ENCODE measurements around the gene CFAP58. TPM values are rescaled to one million over a fixed set of nuclear protein-coding genes. Genes with fewer than 3 reads are reported as not detected.
A peak's percentile ranks its signal among the peaks of the same experiment; 100 is the strongest.

The CFAP58 gene
- total RNA-seq, 1 experiment from 2014 or later: not detected

GRCh38 chr10:104403636-104404035 is 50.0 kb downstream of the CFAP58 start:
- H3K27me3 ChIP-seq: no peaks in the 10 kb centered on the region; the same call in 1 of the 2 replicates
- no peak overlapping the region for H3K4me3 ChIP-seq
- H3K4me1 ChIP-seq: no peaks in the 10 kb centered on the region
- H3K27ac ChIP-seq: no peak overlapping the region
- no peaks in the 10 kb centered on the region for H3K36me3 ChIP-seq
- H3K9me3 ChIP-seq (replicated peaks): no peaks in the 10 kb centered on the region
- no peak for DNase-seq

DNA sequence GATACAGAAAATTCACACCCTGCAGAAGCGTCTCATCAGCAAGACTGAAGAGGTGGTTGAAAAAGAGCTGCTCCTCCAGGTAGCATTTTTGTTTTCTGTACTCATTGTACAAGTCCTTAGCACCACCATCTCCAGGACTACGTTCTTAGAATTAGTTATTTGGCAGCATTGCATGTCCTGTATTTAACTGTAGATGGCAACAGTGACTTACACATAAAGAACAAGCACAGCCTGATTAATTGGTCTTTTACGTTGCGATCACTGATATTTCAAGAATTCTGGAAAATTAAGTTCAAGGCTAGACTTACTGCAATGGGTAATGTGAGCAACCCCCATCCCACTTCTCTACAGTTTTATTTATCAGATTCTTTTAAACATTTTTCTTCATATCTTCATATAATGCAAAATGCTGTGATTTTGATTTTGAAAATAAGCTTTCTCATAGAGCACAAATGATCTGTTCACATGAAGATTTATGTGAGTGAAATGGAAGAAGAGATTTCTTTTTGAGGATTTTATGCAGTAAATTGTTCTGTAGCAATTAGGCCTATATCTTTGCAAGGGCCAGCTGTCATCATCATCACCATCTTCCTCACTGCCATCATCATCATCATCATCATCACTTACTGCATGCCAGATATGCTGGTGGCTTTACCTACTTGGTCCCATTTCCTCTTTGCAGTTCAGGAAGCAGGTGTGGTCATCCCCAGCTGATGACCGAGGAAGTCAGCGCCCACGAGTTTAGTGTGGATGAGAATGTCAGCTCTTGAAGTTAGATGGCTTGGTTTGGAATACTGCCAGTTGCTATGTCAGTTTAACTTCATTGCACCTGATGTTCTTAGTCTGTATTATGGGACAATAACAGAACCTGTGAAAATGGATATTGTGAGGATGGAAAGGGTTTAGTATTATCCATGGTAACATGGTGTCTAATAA is 53.4 kb downstream of the CFAP58 start:
- DNase-seq: peak in 1 of 2 experiments; percentile 19
- Histone ChIP-seq H3K36me3 (no peaks in the 10 kb centered on the region), H3K9me3 (replicated peaks) (no peaks in the 10 kb centered on the region), H3K4me3 (no peak overlapping the region), H3K27me3 (no peaks in the 10 kb centered on the region), H3K4me1 (no peaks in the 10 kb centered on the region), H3K27ac (no peak overlapping the region)

DNA sequence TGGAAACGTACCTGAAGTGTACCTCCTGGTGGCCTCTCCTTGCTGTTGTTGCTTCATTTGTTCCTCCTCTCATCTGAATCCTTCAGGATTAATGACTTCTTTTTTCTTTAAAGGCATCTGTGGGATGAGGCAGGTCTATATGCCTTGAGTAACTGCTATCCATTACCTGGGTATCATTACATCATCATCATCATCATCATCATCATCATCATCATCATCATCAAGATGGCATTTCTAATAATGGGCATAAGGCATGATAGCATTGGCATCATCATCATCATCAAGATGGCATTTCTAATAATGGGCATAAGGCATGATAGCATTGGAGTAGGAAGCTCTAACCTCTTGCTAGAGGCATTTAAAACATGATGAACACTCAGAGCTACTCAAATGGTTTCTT is 59.9 kb downstream of the CFAP58 start:
- Histone ChIP-seq H3K4me1 (no peaks in the 10 kb centered on the region), H3K9me3 (replicated peaks) (no peaks in the 10 kb centered on the region), H3K36me3 (no peaks in the 10 kb centered on the region), H3K4me3 (no peak overlapping the region), H3K27ac (no peak overlapping the region), H3K27me3 (peaks cover 5% of the 10 kb centered on the region)
- DNase-seq: no peak

- no peak overlapping the region for H3K4me3 ChIP-seq
- H3K4me1 ChIP-seq: no peaks in the 10 kb centered on the region
- H3K27ac ChIP-seq: no peak overlapping the region
- H3K27me3 ChIP-seq: peaks cover 5% of the 10 kb centered on the region
- no peaks in the 10 kb centered on the region for H3K36me3 ChIP-seq
- H3K9me3 ChIP-seq (replicated peaks): no peaks in the 10 kb centered on the region
- no peak for DNase-seq
These were observed 62.0 kb downstream of the CFAP58 start for GRCh38 chr10:104415526-104416165.

- no peak overlapping the region for H3K4me3 ChIP-seq
- H3K36me3 ChIP-seq: no peaks in the 10 kb centered on the region
- DNase-seq: no peak
- no peaks in the 10 kb centered on the region for H3K9me3 ChIP-seq (replicated peaks)
- peaks cover 5% of the 10 kb centered on the region for H3K27me3 ChIP-seq
- no peaks in the 10 kb centered on the region for H3K4me1 ChIP-seq
- H3K27ac ChIP-seq: no peak overlapping the region
These were observed 63.2 kb downstream of the CFAP58 start for GRCh38 chr10:104416851-104417250.

DNA sequence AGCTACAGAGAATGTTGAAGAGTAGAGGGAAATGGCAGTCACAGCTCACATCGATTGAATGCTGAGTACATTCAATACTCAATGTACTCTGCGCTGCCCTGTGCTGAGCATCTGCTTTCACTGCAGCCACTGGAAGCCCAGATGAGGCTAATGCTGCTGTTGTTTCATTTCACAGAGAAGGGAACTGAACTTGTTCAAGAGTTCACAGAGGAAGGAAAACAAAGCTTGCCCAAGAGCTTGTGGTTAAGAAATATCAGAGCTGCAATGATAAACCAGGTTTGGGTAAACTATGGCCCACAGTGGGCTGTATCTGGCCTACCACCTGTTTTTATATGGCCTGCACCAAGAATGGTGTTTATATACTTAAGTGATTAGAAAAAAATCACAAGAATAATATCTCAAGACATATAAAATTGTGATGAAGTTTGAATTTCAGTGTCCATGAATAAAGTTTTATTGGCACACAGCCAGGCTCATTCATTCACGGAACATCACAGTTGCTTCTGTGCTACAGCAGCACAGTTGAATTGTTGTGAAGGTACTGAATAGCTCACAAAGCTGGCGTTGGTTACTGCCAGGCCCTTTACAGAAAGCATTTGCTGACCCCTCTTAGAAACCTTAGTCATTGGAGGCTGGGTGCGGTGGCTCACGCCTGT is 64.1 kb downstream of the CFAP58 start:
- H3K27me3 ChIP-seq: peaks cover 5% of the 10 kb centered on the region
- DNase-seq: no peak
- H3K4me3 ChIP-seq: no peak overlapping the region
- H3K27ac ChIP-seq: no peak overlapping the region
- H3K9me3 ChIP-seq (replicated peaks): no peaks in the 10 kb centered on the region
- no peaks in the 10 kb centered on the region for H3K36me3 ChIP-seq
- no peaks in the 10 kb centered on the region for H3K4me1 ChIP-seq

DNA sequence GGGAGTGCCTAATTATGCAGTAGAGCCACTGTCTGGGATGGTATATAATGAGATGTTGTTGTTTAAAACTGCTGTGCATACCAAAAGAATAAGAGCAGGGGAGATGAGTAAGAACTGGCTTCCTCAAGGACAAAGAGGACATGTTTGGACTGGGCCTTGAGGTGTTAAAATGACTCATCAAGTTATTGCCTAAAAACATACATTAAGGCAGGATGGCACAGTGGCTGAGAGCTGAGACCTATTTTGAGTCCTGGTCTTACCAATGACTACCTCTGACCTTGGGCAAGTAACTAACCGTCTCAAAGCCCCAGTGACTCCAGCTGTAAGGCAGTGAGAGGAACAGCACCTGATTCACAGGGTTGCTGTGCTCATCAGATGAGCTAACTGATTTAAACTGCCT is 71.1 kb downstream of the CFAP58 start:
- Histone ChIP-seq H3K27ac (no peak overlapping the region), H3K4me1 (no peaks in the 10 kb centered on the region), H3K4me3 (no peak overlapping the region), H3K36me3 (no peaks in the 10 kb centered on the region; the same call in 1 of the 2 replicates), H3K27me3 (peaks cover 7% of the 10 kb centered on the region; the same call in 1 of the 2 replicates), H3K9me3 (replicated peaks) (no peaks in the 10 kb centered on the region)
- DNase-seq: no peak

DNA sequence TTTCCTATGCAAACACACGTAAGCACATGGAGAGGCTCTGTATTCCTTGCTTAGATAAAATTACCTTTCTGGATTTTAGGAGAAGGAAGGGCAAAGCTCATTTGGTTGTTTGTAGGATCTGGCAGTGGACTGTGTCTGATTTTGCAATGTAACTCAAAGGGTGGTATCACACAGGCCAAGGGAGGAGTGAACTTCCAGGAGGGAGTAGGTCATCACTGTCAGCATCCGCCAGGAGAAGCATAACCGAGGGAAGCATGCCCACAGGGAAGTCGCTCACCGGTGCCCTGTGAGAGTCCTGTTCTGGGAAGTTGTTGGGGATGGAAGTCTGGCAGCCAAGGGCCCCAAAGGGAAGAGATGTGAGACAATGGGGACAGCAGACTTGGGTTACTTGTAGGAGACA is 74.4 kb downstream of the CFAP58 start:
- no peak overlapping the region for H3K27ac ChIP-seq
- no peaks in the 10 kb centered on the region; the same call in 1 of the 2 replicates for H3K36me3 ChIP-seq
- peaks cover 7% of the 10 kb centered on the region; the same call in 1 of the 2 replicates for H3K27me3 ChIP-seq
- no peak for DNase-seq
- no peaks in the 10 kb centered on the region for H3K9me3 ChIP-seq (replicated peaks)
- H3K4me3 ChIP-seq: no peak overlapping the region
- H3K4me1 ChIP-seq: no peaks in the 10 kb centered on the region

DNA sequence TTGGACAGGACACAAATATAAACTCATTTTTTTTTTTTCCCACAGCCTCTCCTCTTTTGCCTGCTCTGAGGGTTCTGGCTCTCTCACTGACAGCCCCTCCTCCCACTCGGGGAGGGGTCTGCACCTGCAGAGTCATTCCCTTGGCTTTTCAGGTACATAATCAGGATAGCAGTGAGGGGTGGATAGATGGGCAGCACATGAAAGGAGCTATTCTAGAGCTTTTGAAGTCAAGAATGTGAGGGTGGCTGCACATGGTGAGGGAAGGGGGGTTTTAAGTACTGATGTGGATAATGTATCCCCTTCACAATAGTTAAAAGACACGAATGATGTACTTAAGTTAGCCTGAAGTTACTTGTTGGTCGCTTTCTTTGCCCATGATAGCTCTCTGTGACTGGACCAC is 76.2 kb downstream of the CFAP58 start:
- Histone ChIP-seq H3K27me3 (peaks cover 5% of the 10 kb centered on the region; the same call in 1 of the 2 replicates), H3K4me3 (no peak overlapping the region), H3K27ac (no peak overlapping the region), H3K9me3 (replicated peaks) (no peaks in the 10 kb centered on the region), H3K36me3 (no peaks in the 10 kb centered on the region), H3K4me1 (no peaks in the 10 kb centered on the region)
- no peak for DNase-seq

DNA sequence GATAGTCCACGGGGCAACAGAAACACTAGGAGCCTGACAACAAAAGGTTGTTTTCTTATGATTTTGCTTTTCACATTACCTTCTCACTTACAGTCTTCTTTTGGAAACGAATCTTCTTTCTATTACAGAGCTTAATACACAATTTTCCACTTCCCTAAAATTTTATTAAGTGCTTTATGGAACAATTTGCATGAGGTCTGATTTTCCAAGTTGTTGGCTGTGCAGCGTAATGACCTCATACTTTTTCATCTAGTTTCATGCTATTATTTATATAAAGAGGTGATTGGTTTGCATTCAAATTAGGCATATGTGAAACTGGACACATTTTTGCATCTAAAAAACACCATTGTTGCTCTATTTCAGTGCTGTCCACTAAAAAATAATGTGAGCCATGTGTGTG is 76.7 kb downstream of the CFAP58 start:
- H3K36me3 ChIP-seq: no peaks in the 10 kb centered on the region
- no peak overlapping the region for H3K27ac ChIP-seq
- no peak for DNase-seq
- H3K4me1 ChIP-seq: no peaks in the 10 kb centered on the region
- peaks cover 5% of the 10 kb centered on the region; the same call in 1 of the 2 replicates for H3K27me3 ChIP-seq
- H3K9me3 ChIP-seq (replicated peaks): no peaks in the 10 kb centered on the region
- H3K4me3 ChIP-seq: no peak overlapping the region

DNA sequence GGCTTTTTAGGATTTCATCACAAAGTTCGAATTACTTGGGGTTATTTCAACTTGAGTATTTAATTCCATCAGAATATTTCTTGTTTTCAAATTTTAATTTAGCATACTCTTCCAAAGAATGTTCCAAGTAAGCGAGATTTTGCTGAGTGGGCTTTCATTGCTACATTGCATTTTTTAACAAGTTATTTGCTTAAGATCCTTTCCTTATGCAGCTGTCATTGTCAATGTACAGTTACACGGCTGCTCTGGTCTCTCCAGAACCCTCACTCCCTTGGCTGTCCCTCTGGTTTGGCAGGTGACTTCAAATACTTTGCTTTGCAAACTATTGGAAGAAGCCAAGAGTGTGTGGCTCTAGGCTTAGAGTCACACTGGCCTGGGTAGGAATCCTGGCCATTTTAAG is 80.0 kb downstream of the CFAP58 start:
- Histone ChIP-seq H3K27me3 (no peaks in the 10 kb centered on the region; the same call in 1 of the 2 replicates), H3K4me1 (no peaks in the 10 kb centered on the region), H3K4me3 (no peak overlapping the region), H3K9me3 (replicated peaks) (no peaks in the 10 kb centered on the region), H3K36me3 (no peaks in the 10 kb centered on the region), H3K27ac (no peak overlapping the region)
- peak in 1 of 2 experiments; percentile 7 for DNase-seq

- H3K4me1 ChIP-seq: no peaks in the 10 kb centered on the region
- no peaks in the 10 kb centered on the region for H3K27me3 ChIP-seq
- no peaks in the 10 kb centered on the region for H3K9me3 ChIP-seq (replicated peaks)
- no peak for DNase-seq
- H3K36me3 ChIP-seq: no peaks in the 10 kb centered on the region
- H3K27ac ChIP-seq: no peak overlapping the region
- no peak overlapping the region for H3K4me3 ChIP-seq
These were observed 81.0 kb downstream of the CFAP58 start for GRCh38 chr10:104434601-104435000.

- H3K4me1 ChIP-seq: peaks cover 2% of the 10 kb centered on the region; the same call in 1 of the 2 replicates
- DNase-seq: peak; percentile 9 to 28
- no peak overlapping the region for H3K27ac ChIP-seq
- no peak overlapping the region for H3K4me3 ChIP-seq
- no peaks in the 10 kb centered on the region for H3K9me3 ChIP-seq (replicated peaks)
- H3K36me3 ChIP-seq: no peaks in the 10 kb centered on the region
- no peaks in the 10 kb centered on the region for H3K27me3 ChIP-seq
These were observed 82.2 kb downstream of the CFAP58 start for GRCh38 chr10:104435822-104436221.

GRCh38 chr10:104437226-104437625 is 83.6 kb downstream of the CFAP58 start:
- Histone ChIP-seq H3K4me3 (no peak overlapping the region), H3K36me3 (no peaks in the 10 kb centered on the region), H3K4me1 (peaks cover 2% of the 10 kb centered on the region; the same call in 1 of the 2 replicates), H3K27ac (no peak overlapping the region), H3K9me3 (replicated peaks) (no peaks in the 10 kb centered on the region), H3K27me3 (no peaks in the 10 kb centered on the region)
- no peak for DNase-seq

DNA sequence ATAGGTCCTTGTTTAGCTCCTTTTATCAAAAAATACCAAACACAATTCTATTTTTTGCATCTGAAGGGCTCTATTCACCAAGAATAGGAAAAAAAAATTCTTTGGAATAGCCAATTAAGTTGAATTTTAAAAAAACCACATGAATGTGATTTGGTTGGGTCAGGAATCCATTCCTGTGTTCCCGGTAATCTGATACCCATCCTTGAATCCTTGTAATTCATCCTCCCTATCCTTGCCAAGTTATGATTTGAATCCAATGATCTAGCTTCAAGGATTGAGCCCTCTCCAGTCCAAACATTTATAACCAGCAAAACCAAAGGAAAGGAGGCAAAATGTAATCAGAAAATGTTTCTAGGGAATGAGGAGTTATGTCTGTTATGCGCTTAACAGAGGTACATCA is 86.6 kb downstream of the CFAP58 start:
- no peak for DNase-seq
- H3K9me3 ChIP-seq (replicated peaks): no peaks in the 10 kb centered on the region
- no peak overlapping the region for H3K4me3 ChIP-seq
- H3K4me1 ChIP-seq: peaks cover 2% of the 10 kb centered on the region; the same call in 1 of the 2 replicates
- no peaks in the 10 kb centered on the region for H3K27me3 ChIP-seq
- H3K36me3 ChIP-seq: no peaks in the 10 kb centered on the region
- H3K27ac ChIP-seq: no peak overlapping the region

Data from SJCRH30 (cell line).